GM19397 (cell line): Measurements from ENCODE around the gene MAP4K4.

ENCODE experiments used
- ATAC-seq: cut with Tn5 transposase; IDR thresholded peaks from one replicate; pipeline ENCODE4 v1.9.1; 2021; ENCODE audit warnings: mild to moderate bottlenecking, moderate library complexity; ENCODE audit not compliant: unreplicated experiment

MAP4K4 gene

GRCh38 chr2:101788565-101788964 lies 91.1 kb downstream of the MAP4K4 start:
- ATAC-seq, result no peak

- no peak for ATAC-seq
Observed at GRCh38 chr2:101788995-101789970, 91.8 kb downstream of the MAP4K4 start.

GRCh38 chr2:101790416-101790815 lies 92.9 kb downstream of the MAP4K4 start:
- ATAC-seq, result no peak

- no peak for ATAC-seq
Observed at GRCh38 chr2:101790857-101791256, 93.3 kb downstream of the MAP4K4 start.

GRCh38 chr2:101792208-101792607 lies 94.7 kb downstream of the MAP4K4 start:
- ATAC-seq, result no peak

GRCh38 chr2:101793277-101793969 lies 95.9 kb downstream of the MAP4K4 start:
- ATAC-seq, result no peak

- no peak for ATAC-seq
Observed at GRCh38 chr2:101794141-101794540, 96.6 kb downstream of the MAP4K4 start.

GRCh38 chr2:101795033-101795432 lies 97.5 kb downstream of the MAP4K4 start:
- no peak for ATAC-seq

- ATAC-seq, result no peak
Observed at GRCh38 chr2:101796825-101797600, 99.5 kb downstream of the MAP4K4 start.

- ATAC-seq, result no peak
Observed at GRCh38 chr2:101801496-101801895, 104.0 kb downstream of the MAP4K4 start.

- ATAC-seq, result no peak
Observed at GRCh38 chr2:101802329-101802728, 104.8 kb downstream of the MAP4K4 start.

GRCh38 chr2:101803128-101803527 lies 105.6 kb downstream of the MAP4K4 start:
- no peak for ATAC-seq

- ATAC-seq, result no peak
Observed at GRCh38 chr2:101803945-101804696, 106.6 kb downstream of the MAP4K4 start.

GRCh38 chr2:101805152-101806088 lies 107.9 kb downstream of the MAP4K4 start:
- no peak for ATAC-seq

- ATAC-seq, result no peak
Observed at GRCh38 chr2:101806123-101806522, 108.6 kb downstream of the MAP4K4 start.

GRCh38 chr2:101806701-101807100 lies 109.2 kb downstream of the MAP4K4 start:
- no peak for ATAC-seq

GRCh38 chr2:101807242-101807641 lies 109.7 kb downstream of the MAP4K4 start:
- ATAC-seq, result no peak

GRCh38 chr2:101808006-101808562 lies 110.6 kb downstream of the MAP4K4 start:
- no peak for ATAC-seq

GRCh38 chr2:101809698-101810097 lies 112.2 kb downstream of the MAP4K4 start:
- no peak for ATAC-seq
